GM12864 (cell line): ENCODE measurements around the gene ERBB4.

ENCODE experiments used
- DNase-seq: peaks from one replicate; pipeline ENCODE4 v3.0.0-alpha.2; 2011; ENCODE audit warnings: low read depth
- H3K4me3 ChIP-seq: 2 replicates; pipeline ENCODE4 v1.5.1; 2011; ENCODE audit warnings: mild to moderate bottlenecking, low read depth, low read length, control low read depth
- CTCF ChIP-seq: IDR thresholded peaks from 2 replicates; pipeline ENCODE4 v1.5.1; 2011; ENCODE audit warnings: low read depth, mild to moderate bottlenecking, moderate library complexity, low read length, control low read depth, inconsistent platforms; ENCODE audit errors: missing control alignments

ERBB4 gene

DNA sequence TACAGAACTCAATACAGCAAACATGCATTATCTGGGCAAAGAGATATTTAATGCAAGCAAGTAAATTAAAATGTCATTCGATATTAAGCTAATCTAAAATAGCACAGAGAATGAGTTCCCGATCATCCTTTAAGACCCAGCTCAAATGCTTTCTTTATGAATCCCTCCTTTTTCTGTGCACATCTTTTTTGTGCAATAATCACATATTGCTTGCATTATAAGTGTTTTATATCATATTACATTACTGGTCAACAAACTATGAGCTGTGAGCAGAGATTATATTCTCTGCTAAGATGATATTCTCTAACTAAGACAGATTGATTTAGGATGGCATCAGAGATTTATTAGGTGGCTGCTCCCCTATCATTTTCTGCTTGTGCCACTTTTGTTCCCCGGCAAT is 146.1 kb downstream of the ERBB4 start:
- TF ChIP-seq CTCF = no peak
- DNase-seq = no peak
- no peak overlapping the region for H3K4me3 ChIP-seq

DNA sequence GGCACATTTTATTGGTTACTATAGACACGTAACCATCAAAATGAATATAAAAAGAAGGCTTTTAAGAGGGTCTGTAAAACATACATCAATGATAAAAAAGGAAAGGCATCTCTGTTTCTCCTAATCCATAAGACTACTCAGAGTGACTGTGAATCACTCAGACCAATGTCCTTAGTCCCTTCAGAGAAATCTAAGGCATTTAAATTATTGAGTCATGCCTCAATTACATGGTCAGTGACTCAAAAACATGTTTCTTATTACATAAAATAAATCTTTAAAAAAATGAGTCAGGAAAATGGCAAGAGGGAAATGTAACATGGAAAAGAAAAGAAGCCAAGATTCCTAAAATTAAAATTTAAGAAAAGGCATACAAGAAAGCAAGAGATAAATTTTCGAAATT is 146.6 kb downstream of the ERBB4 start:
- no peak for TF ChIP-seq CTCF
- no peak overlapping the region for H3K4me3 ChIP-seq
- DNase-seq = no peak

GRCh38 chr2:212387146-212387545 is 151.5 kb downstream of the ERBB4 start:
- no peak for DNase-seq

GRCh38 chr2:212385241-212385640 is 153.4 kb downstream of the ERBB4 start:
- TF ChIP-seq CTCF = no peak
- DNase-seq = no peak
- no peak overlapping the region for H3K4me3 ChIP-seq

More at GRCh38 chr2:212387146-212387545, 151.5 kb downstream of the ERBB4 start:
- TF ChIP-seq CTCF = no peak
- no peak overlapping the region for H3K4me3 ChIP-seq

DNA sequence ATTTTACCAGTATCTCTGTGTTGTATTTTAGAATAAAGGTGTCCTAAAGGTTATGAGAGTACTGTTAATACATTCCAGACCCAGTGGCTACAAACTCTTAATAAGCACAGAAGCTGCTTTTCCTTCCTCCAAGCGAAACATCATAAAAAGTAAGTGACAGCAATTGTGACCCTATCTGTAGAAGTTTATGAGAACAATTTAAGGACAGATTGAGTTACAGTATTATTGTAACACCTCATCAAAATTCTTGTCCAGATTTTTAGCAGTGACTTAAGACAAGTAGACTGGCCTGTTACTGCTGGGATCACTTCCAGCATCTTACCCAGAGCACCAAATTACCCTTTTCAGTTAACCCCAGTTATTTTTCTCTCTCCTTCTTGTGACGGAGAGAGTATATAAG is 154.6 kb downstream of the ERBB4 start:
- no peak overlapping the region for H3K4me3 ChIP-seq
- no peak for TF ChIP-seq CTCF
- DNase-seq = no peak

DNA sequence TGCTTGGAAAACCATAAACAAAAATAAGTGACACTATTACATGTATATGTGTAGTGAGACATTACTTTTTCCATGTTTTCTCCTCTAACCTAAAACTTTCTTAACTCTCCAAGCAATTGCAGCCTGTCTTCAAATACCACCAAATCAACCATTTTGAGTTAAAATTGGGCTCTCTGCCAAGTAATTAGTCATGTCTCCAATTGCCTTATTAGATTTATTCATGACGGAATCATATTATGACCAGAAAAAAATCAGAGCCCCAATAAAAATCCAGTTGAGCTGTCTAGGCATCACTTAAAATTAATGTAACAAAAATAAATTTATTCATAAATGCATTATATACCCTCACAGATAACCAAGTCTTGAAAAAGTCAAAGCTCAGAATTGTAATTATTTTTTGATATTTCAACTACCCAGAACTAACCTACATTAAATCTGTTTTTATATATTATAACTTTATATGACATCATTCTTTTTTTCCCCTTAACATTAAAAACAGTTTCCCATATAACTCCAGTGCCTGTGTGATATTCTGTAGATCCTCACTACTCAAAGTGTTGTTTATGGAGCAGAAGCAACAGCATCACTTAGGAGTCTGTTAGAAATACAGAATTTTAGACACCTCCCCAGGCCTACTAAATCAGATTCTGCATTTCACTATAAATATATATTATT is 157.0 kb downstream of the ERBB4 start:
- DNase-seq = no peak
- no peak overlapping the region for H3K4me3 ChIP-seq
- no peak for TF ChIP-seq CTCF

GRCh38 chr2:212379103-212379502 is 159.5 kb downstream of the ERBB4 start:
- no peak for DNase-seq
- no peak overlapping the region for H3K4me3 ChIP-seq
- TF ChIP-seq CTCF = no peak
